Neuronal stem cell (in vitro differentiated cells): Measurements from ENCODE around the gene SLC10A7.

Experiments used
- DNase-seq: peaks from one replicate; pipeline ENCODE4 v3.0.0-alpha.2; 2013; ENCODE audit warnings: low spot score
- H2AFZ ChIP-seq: one replicate; pipeline ENCODE4 v1.6.1; 2013; ENCODE audit warnings: mild to moderate bottlenecking, low read length, inconsistent platforms
- H2AK5ac ChIP-seq: 2 replicates; pipeline ENCODE4 v1.6.1; 2013; ENCODE audit warnings: low read depth, mild to moderate bottlenecking, inconsistent platforms, low read length, moderate library complexity, mixed read lengths
- H2BK120ac ChIP-seq: 2 replicates; pipeline ENCODE4 v1.6.1; 2013; ENCODE audit warnings: low read depth, mild to moderate bottlenecking, inconsistent platforms, low read length, moderate library complexity, mixed read lengths
- H2BK12ac ChIP-seq: one replicate; pipeline ENCODE4 v1.6.1; 2013; ENCODE audit warnings: low read length, inconsistent platforms
- H2BK15ac ChIP-seq: 2 replicates; pipeline ENCODE4 v1.6.1; 2013; ENCODE audit warnings: mild to moderate bottlenecking, low read length, inconsistent platforms, mixed read lengths
- H2BK5ac ChIP-seq: one replicate; pipeline ENCODE4 v1.6.1; 2013; ENCODE audit warnings: inconsistent platforms, mild to moderate bottlenecking, low read length, moderate library complexity
- H3K14ac ChIP-seq: one replicate; pipeline ENCODE4 v1.6.1; 2013; ENCODE audit warnings: low read length, inconsistent platforms
- H3K18ac ChIP-seq: 2 replicates; pipeline ENCODE4 v1.6.1; 2013; ENCODE audit warnings: low read length, inconsistent platforms
- H3K23ac ChIP-seq: 2 replicates; pipeline ENCODE4 v1.6.1; 2013; ENCODE audit warnings: low read depth, mild to moderate bottlenecking, mixed read lengths, low read length, inconsistent platforms; ENCODE audit not compliant: poor library complexity
- H3K27ac ChIP-seq: replicated peaks from 3 replicates; pipeline ENCODE4 v1.5.1; 2013; ENCODE audit warnings: low read length, inconsistent platforms
- H3K27me3 ChIP-seq, 3 experiments: 2 replicates each; pipeline ENCODE4 v1.6.1; 2013; ENCODE audit warnings: low read length in 3 of 3, mild to moderate bottlenecking in 2 of 3, inconsistent platforms in 1 of 3, low read depth in 1 of 3, mixed read lengths in 1 of 3, moderate library complexity in 1 of 3; ENCODE audit not compliant: control insufficient read depth in 3 of 3, insufficient read depth in 3 of 3
- H3K36me3 ChIP-seq, 2 donors: replicated peaks in 1 of 2; 2 replicates each; pipeline ENCODE4 v1.6.1; 2013; ENCODE audit warnings: low read length in 2 of 2; ENCODE audit not compliant: control insufficient read depth in 2 of 2, insufficient read depth in 2 of 2
- H3K4ac ChIP-seq: 2 replicates; pipeline ENCODE4 v1.6.1; 2013; ENCODE audit warnings: inconsistent platforms, mild to moderate bottlenecking, low read length, moderate library complexity
- H3K4me1 ChIP-seq, 2 donors: 1 replicate in 1 of 2; 2 replicates in 1 of 2; pipeline ENCODE4 v1.6.1; 2013; ENCODE audit warnings: low read length in 2 of 2, low read depth in 1 of 2; ENCODE audit not compliant: control insufficient read depth in 2 of 2, insufficient read depth in 1 of 2
- H3K4me2 ChIP-seq: one replicate; pipeline ENCODE4 v1.6.1; 2013; ENCODE audit warnings: mild to moderate bottlenecking, low read length, inconsistent platforms; ENCODE audit not compliant: insufficient read depth, poor library complexity, severe bottlenecking
- H3K4me3 ChIP-seq, 2 donors: 2 replicates each; pipeline ENCODE4 v1.5.1; 2013; ENCODE audit warnings: low read length in 2 of 2, mild to moderate bottlenecking in 2 of 2, inconsistent platforms in 1 of 2, moderate library complexity in 1 of 2
- H3K79me1 ChIP-seq: one replicate; pipeline ENCODE4 v1.6.1; 2013; ENCODE audit warnings: low read depth, mild to moderate bottlenecking, inconsistent platforms, low read length, moderate library complexity
- H3K9ac ChIP-seq: one replicate; pipeline ENCODE4 v1.6.1; 2013; ENCODE audit warnings: mild to moderate bottlenecking, low read depth, low read length, inconsistent platforms; ENCODE audit not compliant: poor library complexity
- H3K9me3 ChIP-seq, 2 donors: replicated peaks in 1 of 2; 2 replicates each; pipeline versions ENCODE3 to v1.6.1; 2013; ENCODE audit warnings: low read length in 2 of 2, mild to moderate bottlenecking in 2 of 2, inconsistent platforms in 1 of 2, low read depth in 1 of 2, mixed read lengths in 1 of 2, moderate library complexity in 1 of 2; ENCODE audit not compliant: control insufficient read depth in 2 of 2, insufficient read depth in 1 of 2
- H4K8ac ChIP-seq: one replicate; pipeline ENCODE4 v1.6.1; 2013; ENCODE audit warnings: low read depth, mild to moderate bottlenecking, inconsistent platforms, low read length, moderate library complexity
- H4K91ac ChIP-seq: one replicate; pipeline ENCODE4 v1.6.1; 2013; ENCODE audit warnings: low read length, low read depth, mild to moderate bottlenecking, inconsistent platforms; ENCODE audit not compliant: poor library complexity
- WGBS, 2 donors: extraction: QIAGEN DNeasy Blood & Tissue Kit; methylation state at CpG; one replicate each; pipeline ENCODE4 v1.1.7; 2013; ENCODE audit warnings: missing lambda C conversion rate in 2 of 2, mixed read lengths in 1 of 2; ENCODE audit not compliant: insufficient read length in 2 of 2, insufficient replicate concordance in 1 of 2; ENCODE audit errors: extremely low coverage in 2 of 2; 5-methylcytosine and 5-hydroxymethylcytosine counted together

Gene SLC10A7

GRCh38 chr4:146327859-146328650 is 193.7 kb downstream of the SLC10A7 start:
- H2AFZ ChIP-seq = no peak overlapping the region
- H3K27ac ChIP-seq = no peak overlapping the region
- H2BK15ac ChIP-seq = no peak overlapping the region
- H3K9me3 ChIP-seq = no peaks in the 10 kb centered on the region
- peak overlapping the region; percentile 38 for H3K18ac ChIP-seq
- no peak overlapping the region for H3K4ac ChIP-seq
- no peaks in the 10 kb centered on the region for H3K27me3 ChIP-seq
- peak overlapping the region; percentile 89 for H3K14ac ChIP-seq
- H4K8ac ChIP-seq = no peak overlapping the region
- H3K79me1 ChIP-seq = no peaks in the 10 kb centered on the region
- no peaks in the 10 kb centered on the region for H3K4me1 ChIP-seq
- H3K36me3 ChIP-seq = no peaks in the 10 kb centered on the region
- H2BK120ac ChIP-seq = no peak overlapping the region
- H4K91ac ChIP-seq = no peak overlapping the region
- peak overlapping the region; percentile 0 for H3K23ac ChIP-seq
- WGBS, 2 donors = no CpG with 5 or more reads among the region's 6 CpGs
- H3K4me2 ChIP-seq = no peak overlapping the region
- DNase-seq = no peak
- no peak overlapping the region for H2BK12ac ChIP-seq
- no peak overlapping the region for H2BK5ac ChIP-seq
- no peak overlapping the region for H3K4me3 ChIP-seq
- no peak overlapping the region for H3K9ac ChIP-seq
- no peak overlapping the region for H2AK5ac ChIP-seq

GRCh38 chr4:146318894-146319293 is 202.8 kb downstream of the SLC10A7 start:
- H3K9ac ChIP-seq = no peak overlapping the region
- H2AFZ ChIP-seq = no peak overlapping the region
- no peak overlapping the region for H3K4ac ChIP-seq
- no peaks in the 10 kb centered on the region for H3K27me3 ChIP-seq
- H4K8ac ChIP-seq = no peak overlapping the region
- no peak overlapping the region for H2BK15ac ChIP-seq
- H3K4me3 ChIP-seq = no peak overlapping the region
- no peak overlapping the region for H3K4me2 ChIP-seq
- H3K14ac ChIP-seq = no peak overlapping the region
- no peak overlapping the region for H2BK120ac ChIP-seq
- no peak overlapping the region for H2BK5ac ChIP-seq
- no peak overlapping the region for H4K91ac ChIP-seq
- no peak overlapping the region for H3K18ac ChIP-seq
- no peak overlapping the region for H3K27ac ChIP-seq
- H3K79me1 ChIP-seq = no peaks in the 10 kb centered on the region
- H2BK12ac ChIP-seq = no peak overlapping the region
- no peaks in the 10 kb centered on the region for H3K36me3 ChIP-seq
- no peaks in the 10 kb centered on the region for H3K4me1 ChIP-seq
- no peak overlapping the region for H2AK5ac ChIP-seq
- no peaks in the 10 kb centered on the region for H3K9me3 ChIP-seq
- DNase-seq = no peak
- no peak overlapping the region for H3K23ac ChIP-seq

GRCh38 chr4:146317783-146318182 is 204.0 kb downstream of the SLC10A7 start:
- WGBS, 2 donors = 100% methylated on average over 1 of the region's 1 CpG; no CpG with 5 or more reads in 1 of the 2 donors
- DNase-seq = no peak

GRCh38 chr4:146315184-146315583 is 206.6 kb downstream of the SLC10A7 start:
- Histone ChIP-seq H3K79me1 (no peaks in the 10 kb centered on the region), H3K14ac (no peak overlapping the region), H2BK15ac (no peak overlapping the region), H2BK12ac (no peak overlapping the region), H3K27me3 (no peaks in the 10 kb centered on the region), H2AFZ (no peak overlapping the region), H3K4me2 (no peak overlapping the region), H3K9ac (no peak overlapping the region), H3K4me3 (no peak overlapping the region), H2AK5ac (no peak overlapping the region), H3K18ac (no peak overlapping the region), H3K4ac (no peak overlapping the region), H3K9me3 (no peaks in the 10 kb centered on the region), H4K91ac (no peak overlapping the region), H3K27ac (no peak overlapping the region), H2BK5ac (no peak overlapping the region), H3K23ac (no peak overlapping the region), H4K8ac (no peak overlapping the region), H2BK120ac (no peak overlapping the region), H3K36me3 (no peaks in the 10 kb centered on the region), H3K4me1 (no peaks in the 10 kb centered on the region)
- DNase-seq = no peak
- no CpG with 5 or more reads among the region's 1 CpG for WGBS, 2 donors

More at GRCh38 chr4:146317783-146318182, 204.0 kb downstream of the SLC10A7 start:
- no peak overlapping the region for H3K4me3 ChIP-seq
- no peak overlapping the region for H4K8ac ChIP-seq
- no peak overlapping the region for H3K14ac ChIP-seq
- H3K36me3 ChIP-seq = no peaks in the 10 kb centered on the region
- H3K18ac ChIP-seq = no peak overlapping the region
- H2BK120ac ChIP-seq = no peak overlapping the region
- no peak overlapping the region for H3K4ac ChIP-seq
- no peak overlapping the region for H4K91ac ChIP-seq
- H3K27ac ChIP-seq = no peak overlapping the region
- no peak overlapping the region for H2BK5ac ChIP-seq
- H3K9ac ChIP-seq = no peak overlapping the region
- H3K4me1 ChIP-seq = no peaks in the 10 kb centered on the region
- no peak overlapping the region for H3K23ac ChIP-seq
- no peak overlapping the region for H2AK5ac ChIP-seq
- H3K9me3 ChIP-seq = no peaks in the 10 kb centered on the region
- H2AFZ ChIP-seq = no peak overlapping the region
- no peak overlapping the region for H2BK12ac ChIP-seq
- no peak overlapping the region for H2BK15ac ChIP-seq
- H3K79me1 ChIP-seq = no peaks in the 10 kb centered on the region
- H3K27me3 ChIP-seq = no peaks in the 10 kb centered on the region
- H3K4me2 ChIP-seq = no peak overlapping the region
